B cell (primary cell): ENCODE results near the gene KRT28. TPM values are rescaled to one million over a fixed set of nuclear protein-coding genes. Genes with fewer than 3 reads are reported as not detected.

ENCODE experiments used
- ATAC-seq: fragments of 200-7000 bp; cut with Tn5 transposase; one replicate; pipeline ENCODE4 v1.10.0; 2021; ENCODE audit warnings: low read depth, mild to moderate bottlenecking, moderate number of reproducible peaks, moderate library complexity
- CTCF ChIA-PET: fragments of 350-600 bp; sonication (Branson Sonifier 250); formaldehyde crosslinking; loops from one replicate; lab custom pipeline; 2021; ENCODE audit warnings: antibody characterized with exemption, inconsistent platforms; lab: Charles Lee
- POLR2A ChIA-PET: fragments of 350-600 bp; sonication (Branson Sonifier 250); formaldehyde crosslinking; loops from one replicate; lab custom pipeline; 2021; ENCODE audit warnings: antibody characterized with exemption; lab: Charles Lee
- DNase-seq: peaks from one replicate; pipeline ENCODE4 v3.0.0; 2013
- H2AFZ ChIP-seq: 2 replicates; pipeline ENCODE4 v1.6.1; 2012; ENCODE audit warnings: mild to moderate bottlenecking, low read depth, low read length; ENCODE audit not compliant: insufficient read depth, poor library complexity, severe bottlenecking
- H3K27ac ChIP-seq, 2 donors: 1 replicate in 1 of 2; 2 replicates in 1 of 2; pipeline ENCODE4 v1.5.1; 2012 to 2013; ENCODE audit warnings: low read length in 2 of 2, mild to moderate bottlenecking in 2 of 2, moderate library complexity in 1 of 2
- H3K27me3 ChIP-seq, 4 experiments: fragments of 200-600 bp in 1 of 4; sonication (generic) in 1 of 4; replicated peaks in 1 of 4; 1 replicate in 2 of 4; 2 replicates in 2 of 4; pipeline versions ENCODE4 v1.6.1 to v1.7.0; 2013 to 2016; ENCODE audit warnings: low read length in 3 of 4, mild to moderate bottlenecking in 2 of 4, mixed read lengths in 1 of 4, moderate library complexity in 1 of 4; ENCODE audit not compliant: insufficient read depth in 4 of 4, control insufficient read depth in 3 of 4; ENCODE audit errors: control extremely low read depth in 1 of 4
- H3K36me3 ChIP-seq, 2 experiments: replicated peaks in 1 of 2; 1 replicate in 1 of 2; 2 replicates in 1 of 2; pipeline versions ENCODE4 v1.6.1 to v1.7.1; 2013; ENCODE audit warnings: low read length in 1 of 2; ENCODE audit not compliant: insufficient read depth in 2 of 2, control insufficient read depth in 1 of 2; ENCODE audit errors: control extremely low read depth in 1 of 2, extremely low read depth in 1 of 2
- H3K4me1 ChIP-seq, 2 donors: fragments of 200-600 bp in 1 of 2; sonication (generic) in 1 of 2; 1 replicate in 1 of 2; 2 replicates in 1 of 2; pipeline versions ENCODE4 v1.5.1 to v1.6.1; 2013 to 2017; ENCODE audit warnings: low read length in 2 of 2; ENCODE audit not compliant: control insufficient read depth in 2 of 2, insufficient read depth in 2 of 2
- H3K4me2 ChIP-seq: replicated peaks from 2 replicates; pipeline ENCODE3; 2012; ENCODE audit warnings: mild to moderate bottlenecking, low read depth, low read length; ENCODE audit not compliant: poor library complexity, severe bottlenecking
- H3K4me3 ChIP-seq, 5 experiments: fragments of 200-600 bp in 1 of 5; sonication (generic) in 1 of 5; 1 replicate in 3 of 5; 2 replicates in 2 of 5; pipeline versions ENCODE4 v1.5.1 to v1.7.0; 2011 to 2016; ENCODE audit warnings: low read length in 4 of 5, mild to moderate bottlenecking in 4 of 5, low read depth in 2 of 5, control low read depth in 1 of 5, moderate library complexity in 1 of 5; ENCODE audit not compliant: insufficient read depth in 1 of 5; ENCODE audit errors: control extremely low read depth in 1 of 5, extremely low read depth in 1 of 5
- H3K79me2 ChIP-seq: fragments of 200-600 bp; sonication (generic); one replicate; pipeline ENCODE4 v1.6.0; 2016; ENCODE audit warnings: low read length; ENCODE audit not compliant: control insufficient read depth, insufficient read depth
- H3K9ac ChIP-seq: fragments of 200-600 bp; sonication (generic); 2 replicates; pipeline ENCODE4 v1.6.1; 2017; ENCODE audit warnings: mild to moderate bottlenecking, low read length, moderate library complexity
- H3K9me3 ChIP-seq, 3 donors: one replicate each; pipeline versions ENCODE4 v1.6.1 to v1.7.1; 2013; ENCODE audit warnings: low read length in 2 of 3; ENCODE audit not compliant: control insufficient read depth in 2 of 3, insufficient read depth in 1 of 3; ENCODE audit errors: control extremely low read depth in 1 of 3
- H4K20me1 ChIP-seq: 2 replicates; pipeline ENCODE4 v1.6.0; 2012; ENCODE audit warnings: mild to moderate bottlenecking, low read length; ENCODE audit not compliant: insufficient read depth, control insufficient read depth, poor library complexity, severe bottlenecking
- H3K27ac Mint-ChIP-seq: one replicate; pipeline ENCODE4 v1.8.0; 2021; ENCODE audit warnings: mixed read lengths
- H3K27me3 Mint-ChIP-seq: one replicate; pipeline ENCODE4 v1.8.0; 2021; ENCODE audit warnings: mixed read lengths
- H3K4me1 Mint-ChIP-seq: one replicate; pipeline ENCODE4 v1.8.0; 2021; ENCODE audit warnings: mixed read lengths
- H3K4me3 Mint-ChIP-seq: one replicate; pipeline ENCODE4 v1.8.0; 2021; ENCODE audit warnings: mixed read lengths
- H3K9me3 Mint-ChIP-seq: one replicate; pipeline ENCODE4 v1.8.0; 2022; ENCODE audit warnings: mixed read lengths; ENCODE audit not compliant: insufficient read depth
- EZH2 ChIP-seq: IDR thresholded peaks from 2 replicates; pipeline ENCODE4 v1.6.1; 2012; ENCODE audit warnings: borderline replicate concordance, low read depth, mild to moderate bottlenecking, moderate library complexity, low read length; ENCODE audit not compliant: insufficient read depth, poor library complexity, severe bottlenecking
- WGBS: methylation state at CpG from one replicate; pipeline ENCODE4 v1.1.5; 2013; ENCODE audit warnings: missing lambda C conversion rate; ENCODE audit not compliant: insufficient coverage; 5-methylcytosine and 5-hydroxymethylcytosine counted together
- intact Hi-C: fragments of 100-400 bp; cut with micrococcal nuclease; formaldehyde crosslinking; loops from one replicate; pipeline ENCODE4 v1.10.0; 2022
- polyA plus RNA-seq: library from polyadenylated mRNA; depleted of rRNA; stranded (reverse); fragments of >200 nt; gene quantifications from 2 replicates; pipeline ENCODE4 v1.2.3, GENCODE V29; 2012
- total RNA-seq, 2 donors: library from RNA; stranded (reverse); fragments of 120-200 nt in 1 of 2; gene quantifications; 1 replicate in 1 of 2; 2 replicates in 1 of 2; pipeline versions ENCODE4 v1.2.3 to v1.2.4, GENCODE V29; 2013 to 2022
- TF ChIP-seq, protein P1 (sequence below): fragments of 200-600 bp; IDR thresholded peaks from one replicate; pipeline ENCODE4 v1.8.0; 2022; ENCODE audit warnings: antibody characterized with exemption, mild to moderate bottlenecking

KRT28 gene
- total and polyA plus RNA-seq, 2 donors (not counting 1 experiment from before 2014, with no cell fraction given), result not detected

DNA sequence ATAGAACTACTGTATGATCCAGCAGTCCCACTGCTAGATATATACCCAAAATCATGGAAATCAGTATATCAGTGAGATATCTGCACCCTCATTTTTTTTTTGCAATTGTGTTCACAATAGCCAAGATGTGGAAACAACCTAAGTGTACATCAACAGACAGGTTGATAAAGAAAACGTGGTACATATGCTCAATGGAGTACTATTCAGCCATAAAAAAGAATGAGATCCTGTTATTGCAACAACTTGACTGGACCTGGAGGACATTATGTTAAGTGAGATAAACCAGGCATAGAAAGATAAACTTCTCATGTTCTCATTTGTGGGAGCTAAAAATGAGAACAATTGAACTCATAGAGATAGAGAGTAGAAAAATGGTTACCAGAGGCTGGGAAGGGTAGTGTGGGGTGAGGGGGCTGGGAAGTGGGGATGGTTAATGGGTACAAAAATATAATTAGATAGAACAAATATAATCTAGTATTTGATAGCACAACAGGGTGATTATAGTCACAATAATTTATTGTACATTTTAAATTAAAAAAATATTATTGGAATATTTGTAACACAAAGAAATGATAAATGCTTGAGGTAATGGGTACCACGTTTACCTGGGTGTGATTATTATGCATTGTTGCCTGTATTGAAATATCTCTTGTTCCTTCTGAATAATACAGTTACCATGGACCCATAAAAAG is 30.5 kb upstream of the KRT28 start:
- peaks cover 0 to 1% of the 10 kb centered on the region in 2 experiments for H3K36me3 ChIP-seq
- H3K4me1 Mint-ChIP-seq, result no peaks in the 10 kb centered on the region
- peaks cover 15% of the 10 kb centered on the region for H3K79me2 ChIP-seq
- no CpG with 5 or more reads among the region's 2 CpGs for WGBS
- DNase-seq, result no peak
- CTCF ChIA-PET, result no interaction called here
- H3K27me3 ChIP-seq, result peaks cover 0 to 3% (median 0%) of the 10 kb centered on the region in 4 experiments
- H2AFZ ChIP-seq, result no peak overlapping the region
- H3K4me3 Mint-ChIP-seq, result no peak overlapping the region
- no peak overlapping the region for H3K9ac ChIP-seq
- H3K27ac Mint-ChIP-seq, result no peak overlapping the region
- H3K4me1 ChIP-seq, result no peaks in the 10 kb centered on the region
- POLR2A ChIA-PET, result no interaction called here
- no peak overlapping the region for H3K27ac ChIP-seq
- TF ChIP-seq, protein P1, sequence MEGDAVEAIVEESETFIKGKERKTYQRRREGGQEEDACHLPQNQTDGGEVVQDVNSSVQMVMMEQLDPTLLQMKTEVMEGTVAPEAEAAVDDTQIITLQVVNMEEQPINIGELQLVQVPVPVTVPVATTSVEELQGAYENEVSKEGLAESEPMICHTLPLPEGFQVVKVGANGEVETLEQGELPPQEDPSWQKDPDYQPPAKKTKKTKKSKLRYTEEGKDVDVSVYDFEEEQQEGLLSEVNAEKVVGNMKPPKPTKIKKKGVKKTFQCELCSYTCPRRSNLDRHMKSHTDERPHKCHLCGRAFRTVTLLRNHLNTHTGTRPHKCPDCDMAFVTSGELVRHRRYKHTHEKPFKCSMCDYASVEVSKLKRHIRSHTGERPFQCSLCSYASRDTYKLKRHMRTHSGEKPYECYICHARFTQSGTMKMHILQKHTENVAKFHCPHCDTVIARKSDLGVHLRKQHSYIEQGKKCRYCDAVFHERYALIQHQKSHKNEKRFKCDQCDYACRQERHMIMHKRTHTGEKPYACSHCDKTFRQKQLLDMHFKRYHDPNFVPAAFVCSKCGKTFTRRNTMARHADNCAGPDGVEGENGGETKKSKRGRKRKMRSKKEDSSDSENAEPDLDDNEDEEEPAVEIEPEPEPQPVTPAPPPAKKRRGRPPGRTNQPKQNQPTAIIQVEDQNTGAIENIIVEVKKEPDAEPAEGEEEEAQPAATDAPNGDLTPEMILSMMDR, result no peak
- no peak for TF ChIP-seq EZH2
- intact Hi-C loops, result no loop called here
- peaks cover 3% of the 10 kb centered on the region for H3K9me3 Mint-ChIP-seq
- H4K20me1 ChIP-seq, result no peaks in the 10 kb centered on the region
- no peak overlapping the region for H3K4me3 ChIP-seq
- no peak overlapping the region for H3K4me2 ChIP-seq
- ATAC-seq, result no peak
- H3K27me3 Mint-ChIP-seq, result peaks cover 26% of the 10 kb centered on the region
- no peaks in the 10 kb centered on the region for H3K9me3 ChIP-seq

DNA sequence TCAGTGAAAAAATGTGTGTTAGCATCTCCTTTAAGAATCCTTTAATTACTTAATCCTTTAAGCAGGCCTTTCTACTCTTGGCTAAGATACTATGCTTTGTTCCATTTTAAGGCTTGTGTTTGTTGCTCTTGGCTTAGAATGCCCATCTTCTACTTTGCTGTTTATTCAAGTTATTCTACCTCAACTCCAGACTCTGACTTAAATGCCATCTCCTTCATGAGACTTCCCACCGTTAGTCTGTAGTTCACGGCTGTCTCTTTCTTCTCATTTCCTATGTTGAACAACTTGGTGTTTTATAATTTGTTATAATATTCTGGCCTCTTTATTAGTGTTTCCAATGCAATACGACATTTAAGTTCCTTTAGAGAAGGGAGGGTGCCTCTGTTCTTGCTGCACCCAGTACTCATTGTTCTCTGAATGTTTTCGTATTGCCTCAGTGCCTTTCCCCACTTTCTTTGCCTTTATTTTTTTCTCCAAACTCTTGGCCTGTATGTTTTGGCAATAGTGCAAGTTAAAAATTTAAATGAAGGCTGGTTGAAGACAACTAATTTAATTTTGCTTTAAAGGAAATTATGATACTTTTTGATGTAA is 28.8 kb upstream of the KRT28 start:
- CTCF ChIA-PET, result no interaction called here
- no peaks in the 10 kb centered on the region for H3K36me3 ChIP-seq
- POLR2A ChIA-PET, result no interaction called here
- peaks cover 15% of the 10 kb centered on the region for H3K79me2 ChIP-seq
- H3K27me3 Mint-ChIP-seq, result peaks cover 26% of the 10 kb centered on the region
- DNase-seq (no peak), ATAC-seq (no peak)
- no peak overlapping the region for H3K27ac Mint-ChIP-seq
- no peak overlapping the region for H2AFZ ChIP-seq
- H3K9ac ChIP-seq, result no peak overlapping the region
- TF ChIP-seq, protein P1, result no peak
- no peak for TF ChIP-seq EZH2
- no peaks in the 10 kb centered on the region for H4K20me1 ChIP-seq
- H3K4me3 Mint-ChIP-seq, result no peak overlapping the region
- H3K4me2 ChIP-seq, result no peak overlapping the region
- no CpG with 5 or more reads among the region's 4 CpGs for WGBS
- H3K4me1 ChIP-seq, result no peaks in the 10 kb centered on the region
- intact Hi-C loops, result no loop called here
- H3K4me1 Mint-ChIP-seq, result peaks cover under 1% of the 10 kb centered on the region
- no peak overlapping the region for H3K4me3 ChIP-seq
- peaks cover 0 to 3% (median 0%) of the 10 kb centered on the region in 4 experiments for H3K27me3 ChIP-seq
- no peak overlapping the region for H3K27ac ChIP-seq
- H3K9me3 Mint-ChIP-seq, result peaks cover 3% of the 10 kb centered on the region
- no peaks in the 10 kb centered on the region for H3K9me3 ChIP-seq
